ENCODE results near the gene OR1I1.

GRCh38 chr19:15124572-15125231 is 42.7 kb downstream of the OR1I1 start:
- TF ChIP-seq POLR2A (IDR thresholded peaks at IDR 0.05) (no peak), POLR2AphosphoS5 (IDR thresholded peaks at IDR 0.05) (no peak), CTCF (IDR thresholded peaks at IDR 0.05) (no peak)

Data from stomach (tissue), 4 donors.